Kidney epithelial cell (primary cell): ENCODE results near the gene SLIT1. TPM values are rescaled to one million over a fixed set of nuclear protein-coding genes. Genes with fewer than 3 reads are reported as not detected.

Experiments used
- DNase-seq: peaks from one replicate; pipeline ENCODE4 v3.0.0-alpha.2; 2010; ENCODE audit warnings: low read depth
- H3K27me3 ChIP-seq: 2 replicates; pipeline ENCODE4 v1.6.0; 2011; ENCODE audit warnings: low read length; ENCODE audit not compliant: control insufficient read depth, insufficient read depth
- H3K36me3 ChIP-seq: 2 replicates; pipeline ENCODE4 v1.5.1; 2011; ENCODE audit warnings: low read length; ENCODE audit not compliant: control insufficient read depth, insufficient read depth
- H3K4me3 ChIP-seq: 2 replicates; pipeline ENCODE4 v1.5.1; 2011; ENCODE audit warnings: low read depth, mild to moderate bottlenecking, control low read depth, low read length
- CTCF ChIP-seq: IDR thresholded peaks from 2 replicates; pipeline ENCODE4 v1.5.1; 2011; ENCODE audit warnings: mild to moderate bottlenecking, moderate library complexity, low read length, control low read depth, inconsistent platforms; ENCODE audit not compliant: insufficient read depth, poor library complexity, severe bottlenecking
- total RNA-seq: library from RNA; depleted of rRNA; stranded (reverse); fragments of >200 nt; gene quantifications from 2 replicates; pipeline ENCODE4 v1.2.3, GENCODE V29; 2015

The SLIT1 gene
- total RNA-seq, 1 donor from 2014 or later, result 0.17 TPM

- no peak for DNase-seq
- Histone ChIP-seq H3K27me3 (no peaks in the 10 kb centered on the region), H3K4me3 (no peak overlapping the region), H3K36me3 (peaks cover 2% of the 10 kb centered on the region)
- no peak for TF ChIP-seq CTCF
Observed at GRCh38 chr10:96951954-96952353, 233.8 kb downstream of the SLIT1 start.

- Histone ChIP-seq H3K4me3 (no peak overlapping the region), H3K27me3 (no peaks in the 10 kb centered on the region), H3K36me3 (no peaks in the 10 kb centered on the region)
- TF ChIP-seq CTCF, result no peak
- no peak for DNase-seq
Observed at GRCh38 chr10:96949039-96949683, 236.6 kb downstream of the SLIT1 start.

Other genes starting within 250 kb of the SLIT1 start
- gene ARHGAP19, start 106.7 kb upstream of the SLIT1 start, total RNA-seq, result 5.3 and 5.4 TPM in 2 replicates
- 2.4 and 2.6 TPM in 2 replicates for gene FRAT1, start 133.3 kb upstream of the SLIT1 start, total RNA-seq
- gene FRAT2, start 148.8 kb upstream of the SLIT1 start, total RNA-seq, result 10.7 and 13.6 TPM in 2 replicates
- gene RRP12, start 215.4 kb upstream of the SLIT1 start, total RNA-seq, result 42.6 and 43.4 TPM in 2 replicates
- 350 and 356 TPM in 2 replicates for gene PGAM1, start 240.2 kb upstream of the SLIT1 start, total RNA-seq